AG04450 (cell line): ENCODE measurements around the gene ZNF529. TPM values are rescaled to one million over a fixed set of nuclear protein-coding genes. Genes with fewer than 3 reads are reported as not detected.
A peak's percentile ranks its signal among the peaks of the same experiment; 100 is the strongest.

Experiments used
- CTCF ChIA-PET: fragments of 300-600, 350-600 bp; formaldehyde crosslinking; extraction: SDS; loops from one replicate; lab custom pipeline; 2022; ENCODE audit warnings: antibody characterized with exemption, inconsistent platforms; lab: Charles Lee
- POLR2A ChIA-PET: fragments of 350-600 bp; formaldehyde crosslinking; extraction: SDS; loops from one replicate; lab custom pipeline; 2021; ENCODE audit warnings: antibody characterized with exemption, inconsistent platforms; lab: Yijun Ruan, JAX
- DNase-seq: peaks from one replicate; pipeline ENCODE4 v3.0.0-alpha.2; 2011; ENCODE audit warnings: low read depth, low spot score
- H3K27ac ChIP-seq: one replicate; pipeline ENCODE4 v1.5.1; 2012; ENCODE audit warnings: low read depth, low read length, control low read depth
- H3K27me3 ChIP-seq: one replicate; pipeline ENCODE4 v1.6.0; 2012; ENCODE audit warnings: low read length; ENCODE audit not compliant: control insufficient read depth, insufficient read depth
- H3K4me3 ChIP-seq: 2 replicates; pipeline ENCODE4 v1.5.1; 2011; ENCODE audit warnings: mild to moderate bottlenecking, low read depth, low read length, control low read depth
- H3K9me3 ChIP-seq: 2 replicates; pipeline ENCODE4 v1.5.1; 2012; ENCODE audit warnings: low read length; ENCODE audit not compliant: control insufficient read depth, insufficient read depth
- polyA plus RNA-seq: library from polyadenylated mRNA; depleted of rRNA; stranded (reverse); fragments of >200 nt; gene quantifications from 2 replicates; pipeline ENCODE4 v1.2.3, GENCODE V29; 2011
- TF ChIP-seq, protein P1 (sequence below): IDR thresholded peaks from 2 replicates; pipeline ENCODE4 v1.5.1; 2011; ENCODE audit warnings: low read depth, low read length, control low read depth, inconsistent platforms

Gene ZNF529
- polyA plus RNA-seq, 1 experiment = 7.6 TPM

DNA sequence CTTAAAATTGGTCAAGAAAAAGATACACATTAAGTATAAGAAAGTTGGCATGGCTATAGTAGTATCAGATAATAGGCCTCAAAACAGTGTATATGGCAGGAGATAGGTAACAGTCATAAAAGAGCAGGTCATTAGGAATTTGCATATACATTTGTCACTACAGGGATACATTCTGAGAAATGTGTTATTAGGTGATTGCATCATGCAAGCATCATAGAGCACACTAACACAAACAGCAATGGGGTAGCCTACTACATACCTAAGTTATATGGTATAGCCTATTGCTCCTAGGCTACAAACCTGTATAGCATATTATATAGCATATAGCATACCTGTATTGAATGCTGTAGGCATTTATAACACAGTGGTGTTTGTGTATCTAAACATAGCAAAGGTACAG is 6.2 kb upstream of the ZNF529 start:
- Histone ChIP-seq H3K4me3 (no peak overlapping the region), H3K27ac (no peak overlapping the region), H3K9me3 (peaks cover 34% of the 10 kb centered on the region), H3K27me3 (no peaks in the 10 kb centered on the region)
- ChIA-PET CTCF (no interaction called here), POLR2A (no interaction called here)
- TF ChIP-seq, protein P1, sequence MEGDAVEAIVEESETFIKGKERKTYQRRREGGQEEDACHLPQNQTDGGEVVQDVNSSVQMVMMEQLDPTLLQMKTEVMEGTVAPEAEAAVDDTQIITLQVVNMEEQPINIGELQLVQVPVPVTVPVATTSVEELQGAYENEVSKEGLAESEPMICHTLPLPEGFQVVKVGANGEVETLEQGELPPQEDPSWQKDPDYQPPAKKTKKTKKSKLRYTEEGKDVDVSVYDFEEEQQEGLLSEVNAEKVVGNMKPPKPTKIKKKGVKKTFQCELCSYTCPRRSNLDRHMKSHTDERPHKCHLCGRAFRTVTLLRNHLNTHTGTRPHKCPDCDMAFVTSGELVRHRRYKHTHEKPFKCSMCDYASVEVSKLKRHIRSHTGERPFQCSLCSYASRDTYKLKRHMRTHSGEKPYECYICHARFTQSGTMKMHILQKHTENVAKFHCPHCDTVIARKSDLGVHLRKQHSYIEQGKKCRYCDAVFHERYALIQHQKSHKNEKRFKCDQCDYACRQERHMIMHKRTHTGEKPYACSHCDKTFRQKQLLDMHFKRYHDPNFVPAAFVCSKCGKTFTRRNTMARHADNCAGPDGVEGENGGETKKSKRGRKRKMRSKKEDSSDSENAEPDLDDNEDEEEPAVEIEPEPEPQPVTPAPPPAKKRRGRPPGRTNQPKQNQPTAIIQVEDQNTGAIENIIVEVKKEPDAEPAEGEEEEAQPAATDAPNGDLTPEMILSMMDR = no peak
- DNase-seq = no peak

DNA sequence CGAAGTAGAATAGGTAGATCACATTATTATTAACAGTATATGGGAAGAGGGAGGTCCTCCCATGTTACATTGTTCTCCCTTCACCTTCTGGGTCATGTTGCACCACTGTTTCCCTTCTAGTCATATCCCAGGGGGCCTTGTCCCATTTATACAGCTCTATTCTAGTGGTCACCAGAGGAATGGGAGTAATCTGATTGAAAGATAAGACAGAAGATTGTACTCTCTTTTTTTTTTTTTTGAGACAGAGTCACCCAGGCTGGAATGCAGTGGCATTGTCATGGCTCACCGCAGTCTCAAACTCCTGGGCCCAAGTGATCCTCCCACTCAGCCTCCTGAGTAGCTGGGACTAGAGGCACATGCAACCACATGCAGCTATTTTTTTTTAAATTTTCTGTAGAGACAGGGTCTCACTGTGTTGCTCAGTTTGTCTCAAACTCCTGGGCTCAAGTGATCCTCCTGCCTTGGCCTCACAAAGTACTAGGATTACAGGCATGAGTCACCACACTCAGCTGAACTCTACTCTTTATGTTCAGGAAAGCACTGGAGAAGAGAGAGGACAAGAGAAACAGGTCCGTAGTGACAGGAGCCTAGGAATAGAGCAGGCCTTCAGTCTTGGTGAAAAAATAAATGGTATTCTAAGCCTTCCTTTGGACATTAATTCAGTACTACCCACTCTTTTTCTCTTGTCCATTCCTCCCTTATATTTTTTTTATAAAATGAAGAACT is 4.3 kb upstream of the ZNF529 start:
- ChIA-PET POLR2A (no interaction called here), CTCF (no interaction called here)
- Histone ChIP-seq H3K4me3 (no peak overlapping the region), H3K27ac (no peak overlapping the region), H3K27me3 (no peaks in the 10 kb centered on the region), H3K9me3 (peaks cover 33% of the 10 kb centered on the region)
- no peak for DNase-seq
- TF ChIP-seq, protein P1 = no peak

DNA sequence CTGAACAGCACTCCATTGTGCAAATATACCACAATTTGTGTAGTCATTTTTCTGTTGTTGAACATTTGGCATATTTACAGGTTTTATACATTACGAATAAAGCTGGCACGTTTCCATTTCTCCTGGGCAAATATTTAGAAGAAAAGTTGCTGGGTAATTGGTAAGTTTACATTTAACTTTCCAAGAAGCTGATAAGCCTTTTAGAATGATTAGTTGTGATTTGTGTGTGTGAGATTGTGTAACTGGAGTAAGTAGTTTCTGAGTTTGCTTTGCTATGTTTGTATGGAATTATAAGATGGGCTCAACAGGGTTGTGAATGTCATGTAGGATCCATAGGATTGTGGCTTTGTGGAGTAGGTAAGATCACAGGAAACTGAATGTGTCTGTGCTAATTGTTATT is 1.6 kb upstream of the ZNF529 start:
- Histone ChIP-seq H3K4me3 (peak overlapping the region; percentile 99), H3K9me3 (peaks cover 31% of the 10 kb centered on the region), H3K27me3 (no peaks in the 10 kb centered on the region), H3K27ac (no peak overlapping the region)
- no peak for DNase-seq
- CTCF ChIA-PET = no interaction called here
- POLR2A ChIA-PET = no interaction called here
- TF ChIP-seq, protein P1 = no peak

DNA sequence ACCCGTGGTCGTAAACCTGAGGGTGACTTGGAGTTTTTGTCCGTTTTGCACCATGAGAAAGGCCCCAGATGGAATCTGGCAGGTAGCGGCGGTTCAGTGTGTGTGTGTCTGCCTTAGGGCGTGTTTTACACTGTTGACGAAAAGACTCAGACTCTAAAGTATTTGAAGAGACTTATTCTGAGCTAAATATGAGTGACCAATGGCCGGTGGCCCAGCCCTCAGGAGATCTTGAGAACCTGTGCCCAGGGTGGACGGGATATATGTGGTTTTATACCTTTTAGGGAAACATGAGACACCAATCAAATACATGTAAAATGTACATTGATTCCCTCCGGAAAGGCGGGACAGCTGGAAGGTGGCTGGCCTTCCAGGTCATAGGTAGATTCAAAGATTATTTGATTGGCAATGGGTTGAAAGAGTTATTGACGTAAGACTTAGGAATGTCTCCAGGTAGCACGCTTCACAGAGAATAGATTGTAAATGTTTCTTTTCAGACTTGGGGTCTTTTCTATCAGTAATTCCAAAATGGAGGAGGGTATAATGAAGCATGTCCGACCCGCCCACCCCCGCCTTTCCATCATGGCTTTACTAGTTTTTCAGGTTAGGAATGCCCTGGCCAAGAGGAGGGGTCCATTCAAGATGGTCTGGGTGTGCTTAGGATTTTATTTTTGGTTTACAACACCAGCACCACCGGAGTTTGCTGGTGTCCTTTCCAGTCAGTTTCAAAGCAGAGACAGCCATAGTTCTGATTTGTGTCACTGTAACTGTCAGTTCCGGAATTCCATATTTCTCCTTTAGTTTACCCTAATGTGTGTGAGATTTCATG is 1.0 kb upstream of the ZNF529 start:
- DNase-seq = no peak
- TF ChIP-seq, protein P1 = no peak
- Histone ChIP-seq H3K4me3 (peak overlapping the region; percentile 99), H3K27me3 (no peaks in the 10 kb centered on the region), H3K27ac (peak overlapping the region; percentile 39), H3K9me3 (peaks cover 37% of the 10 kb centered on the region)
- CTCF ChIA-PET = no interaction called here
- POLR2A ChIA-PET = interaction anchor here (1.3 to 2.6 kb wide), 3 partner anchors 31 to 199 kb away, joined by 3 to 9 read pairs (median 8); partner anchors contain the start of genes ZNF260, ZNF382 and ZNF850
